ENCODE results near the gene MACROD1. TPM values are rescaled to one million over a fixed set of nuclear protein-coding genes. Genes with fewer than 3 reads are reported as not detected.

Gene MACROD1
- polyA plus RNA-seq, 1 donor (not counting 4 experiments of a cell fraction or from before 2014, with no cell fraction given): 4.6 TPM

- DNase-seq (ENCODE audit: low read depth, low spot score) (no peak), FAIRE-seq (no peak)
- H2AFZ ChIP-seq (ENCODE audit: control insufficient read depth, low read length): no peak overlapping the region
- no peak overlapping the region for H3K9ac ChIP-seq (ENCODE audit: control insufficient read depth, extremely low read depth, insufficient read depth, low read length)
- no peak overlapping the region for H3K27ac ChIP-seq (ENCODE audit: control insufficient read depth, insufficient read depth, low read length)
- peaks cover 24% of the 10 kb centered on the region for H3K27me3 ChIP-seq (ENCODE audit: control insufficient read depth, extremely low read depth, insufficient read depth, low read length)
- H3K4me3 ChIP-seq (ENCODE audit: control insufficient read depth in 2 of 3, extremely low read depth in 1 of 3, insufficient read depth in 2 of 3, low read depth in 1 of 3, low read length in 3 of 3): no peak overlapping the region
- no peaks in the 10 kb centered on the region for H3K9me3 ChIP-seq (ENCODE audit: control insufficient read depth, low read depth, low read length)
- TF ChIP-seq CTCF (optimal IDR thresholded peaks at IDR 0.05 in 1 of 3, IDR thresholded peaks at IDR 0.05 in 1 of 3, conservative IDR thresholded peaks at IDR 0.05 in 1 of 3; ENCODE audit: extremely low read depth in 1 of 3, insufficient read depth in 2 of 3, low read length in 3 of 3) (no peak), EZH2 (IDR thresholded peaks at IDR 0.05; ENCODE audit: low read length) (no peak)
- no peaks in the 10 kb centered on the region for H3K79me2 ChIP-seq (ENCODE audit: control insufficient read depth, insufficient read depth, low read length)
- H3K36me3 ChIP-seq (ENCODE audit: control insufficient read depth in 2 of 2, extremely low read depth in 1 of 2, insufficient read depth in 2 of 2, low read length in 2 of 2): no peaks in the 10 kb centered on the region
- dilution Hi-C loops (cut with MboI; ENCODE audit: extremely low pct_ligation_motif_present, low sequenced_read_pairs): no loop called here
- H3K4me2 ChIP-seq (ENCODE audit: control insufficient read depth, extremely low read depth, insufficient read depth, low read depth, low read length): no peak overlapping the region
- peaks cover 9% of the 10 kb centered on the region for H3K4me1 ChIP-seq (ENCODE audit: control insufficient read depth, extremely low read depth, insufficient read depth, low read length)
- peaks cover 2% of the 10 kb centered on the region for H4K20me1 ChIP-seq (ENCODE audit: control insufficient read depth, extremely low read depth, insufficient read depth, low read length)
- H3K9me1 ChIP-seq (ENCODE audit: control insufficient read depth, extremely low read depth, insufficient read depth, low read length): no peaks in the 10 kb centered on the region
Observed at GRCh38 chr11:64093233-64094039, 72.5 kb downstream of the MACROD1 start.

- no peak overlapping the region for H3K9ac ChIP-seq (ENCODE audit: control insufficient read depth, extremely low read depth, insufficient read depth, low read length)
- H3K36me3 ChIP-seq (ENCODE audit: control insufficient read depth in 2 of 2, extremely low read depth in 1 of 2, insufficient read depth in 2 of 2, low read length in 2 of 2): no peaks in the 10 kb centered on the region
- no peaks in the 10 kb centered on the region for H3K9me1 ChIP-seq (ENCODE audit: control insufficient read depth, extremely low read depth, insufficient read depth, low read length)
- FAIRE-seq (no peak), DNase-seq (ENCODE audit: low read depth, low spot score) (no peak)
- H3K4me1 ChIP-seq (ENCODE audit: control insufficient read depth, extremely low read depth, insufficient read depth, low read length): peaks cover 9% of the 10 kb centered on the region
- H3K27me3 ChIP-seq (ENCODE audit: control insufficient read depth, extremely low read depth, insufficient read depth, low read length): peaks cover 27% of the 10 kb centered on the region
- TF ChIP-seq EZH2 (IDR thresholded peaks at IDR 0.05; ENCODE audit: low read length): no peak
- TF ChIP-seq CTCF (optimal IDR thresholded peaks at IDR 0.05 in 1 of 3, IDR thresholded peaks at IDR 0.05 in 1 of 3, conservative IDR thresholded peaks at IDR 0.05 in 1 of 3; ENCODE audit: extremely low read depth in 1 of 3, insufficient read depth in 2 of 3, low read length in 3 of 3): no peak
- H3K4me3 ChIP-seq (ENCODE audit: control insufficient read depth in 2 of 3, extremely low read depth in 1 of 3, insufficient read depth in 2 of 3, low read depth in 1 of 3, low read length in 3 of 3): no peak overlapping the region
- dilution Hi-C loops (cut with MboI; ENCODE audit: extremely low pct_ligation_motif_present, low sequenced_read_pairs): no loop called here
- no peaks in the 10 kb centered on the region for H3K79me2 ChIP-seq (ENCODE audit: control insufficient read depth, insufficient read depth, low read length)
- H4K20me1 ChIP-seq (ENCODE audit: control insufficient read depth, extremely low read depth, insufficient read depth, low read length): peaks cover 3% of the 10 kb centered on the region
- H2AFZ ChIP-seq (ENCODE audit: control insufficient read depth, low read length): no peak overlapping the region
- H3K4me2 ChIP-seq (ENCODE audit: control insufficient read depth, extremely low read depth, insufficient read depth, low read depth, low read length): no peak overlapping the region
- no peaks in the 10 kb centered on the region for H3K9me3 ChIP-seq (ENCODE audit: control insufficient read depth, low read depth, low read length)
- no peak overlapping the region for H3K27ac ChIP-seq (ENCODE audit: control insufficient read depth, insufficient read depth, low read length)
Observed at GRCh38 chr11:64092761-64093136, 73.2 kb downstream of the MACROD1 start.

All from keratinocyte (primary cell).